ENCODE measurements around the gene MPG.

The MPG gene

GRCh38 chr16:85865-86264, 7.8 kb downstream of the MPG start:
- no peak for FAIRE-seq

- no peak for FAIRE-seq
Measured at GRCh38 chr16:86483-86952, 8.5 kb downstream of the MPG start.

DNA sequence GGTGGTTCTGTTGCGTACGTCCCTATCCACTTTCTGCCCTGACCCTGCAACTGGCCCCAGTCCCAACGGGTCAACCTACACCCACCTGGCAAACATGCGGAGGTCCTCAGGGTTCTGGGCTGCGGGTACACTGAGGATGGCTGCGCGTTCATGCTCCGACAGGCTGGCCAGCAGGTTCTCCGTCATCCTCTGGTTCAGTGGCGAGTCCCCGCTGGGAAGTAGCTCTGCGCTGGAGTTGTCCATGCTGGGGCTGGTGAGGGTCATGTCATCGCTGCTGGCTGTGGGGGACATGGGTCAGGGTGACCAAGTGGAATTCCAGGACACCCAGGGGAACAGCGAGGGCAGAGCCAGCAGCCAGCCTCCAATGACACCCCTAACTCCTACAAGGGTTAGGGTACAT, 10.6 kb downstream of the MPG start:
- FAIRE-seq: no peak

- FAIRE-seq: no peak
Measured at GRCh38 chr16:89391-90302, 11.6 kb downstream of the MPG start.

DNA sequence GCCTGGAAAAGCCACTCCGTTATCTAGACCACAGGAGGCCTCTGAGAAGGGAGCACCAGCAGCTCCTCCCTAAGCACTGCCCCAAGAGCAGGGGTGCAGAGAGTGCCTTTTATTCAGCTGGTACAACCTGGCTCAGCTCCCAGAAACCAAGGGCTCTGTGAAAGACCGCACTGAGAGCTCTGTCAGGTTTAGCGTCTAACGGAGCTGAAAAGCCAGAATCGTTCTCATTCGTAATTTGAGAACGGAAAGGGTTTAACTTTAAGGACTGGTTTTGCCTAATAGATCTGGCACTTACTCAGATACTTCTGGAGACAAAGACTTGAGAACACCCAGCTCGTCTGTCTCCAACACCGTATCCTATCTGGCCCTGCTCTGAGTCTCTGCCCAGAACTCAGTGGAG, 13.5 kb downstream of the MPG start:
- FAIRE-seq: no peak

DNA sequence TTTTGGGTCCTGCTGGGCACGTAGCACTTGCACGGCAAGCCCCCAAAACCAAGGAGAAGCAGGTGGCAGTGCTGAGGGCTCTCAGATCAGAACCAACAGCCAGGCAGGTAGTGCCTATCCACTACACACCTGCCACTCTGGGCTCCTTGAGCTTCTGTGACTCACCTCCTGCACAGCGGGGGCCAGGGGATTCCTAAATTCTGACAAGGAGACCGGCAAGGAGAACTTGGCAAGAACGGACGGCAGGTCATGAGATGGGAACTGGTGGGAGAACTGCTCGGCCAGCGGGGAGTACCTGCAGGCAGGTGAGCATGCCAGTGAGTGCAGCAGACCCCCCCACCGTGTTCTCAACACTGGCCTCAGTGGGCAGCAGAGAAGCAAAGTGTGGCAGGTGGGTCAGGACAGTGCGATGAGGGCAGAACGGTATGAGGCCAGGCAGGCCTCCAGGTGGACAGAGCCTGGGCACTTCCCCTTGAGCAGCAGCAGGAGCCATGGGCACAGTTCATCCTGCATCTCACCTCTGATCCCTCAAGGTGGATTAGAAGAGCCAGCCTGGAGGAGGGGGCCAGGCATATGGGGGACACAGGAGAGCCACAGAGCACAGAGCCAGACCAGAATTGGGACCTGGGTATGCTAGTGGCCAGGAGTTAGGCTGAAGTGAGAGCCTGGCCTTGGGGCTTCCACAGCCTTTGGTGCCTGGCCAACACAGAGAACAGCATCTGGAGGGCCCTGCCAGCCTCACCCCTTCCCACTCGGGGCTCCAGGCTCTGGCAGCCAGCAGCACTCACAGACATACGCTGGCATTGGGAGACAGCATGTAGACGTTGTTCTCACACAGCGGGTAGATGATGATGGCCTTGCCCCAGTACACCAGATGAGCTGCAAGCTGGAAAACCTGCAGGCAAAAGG, 14.7 kb downstream of the MPG start:
- no peak for FAIRE-seq

GRCh38 chr16:94918-95265, 16.9 kb downstream of the MPG start:
- no peak for FAIRE-seq

DNA sequence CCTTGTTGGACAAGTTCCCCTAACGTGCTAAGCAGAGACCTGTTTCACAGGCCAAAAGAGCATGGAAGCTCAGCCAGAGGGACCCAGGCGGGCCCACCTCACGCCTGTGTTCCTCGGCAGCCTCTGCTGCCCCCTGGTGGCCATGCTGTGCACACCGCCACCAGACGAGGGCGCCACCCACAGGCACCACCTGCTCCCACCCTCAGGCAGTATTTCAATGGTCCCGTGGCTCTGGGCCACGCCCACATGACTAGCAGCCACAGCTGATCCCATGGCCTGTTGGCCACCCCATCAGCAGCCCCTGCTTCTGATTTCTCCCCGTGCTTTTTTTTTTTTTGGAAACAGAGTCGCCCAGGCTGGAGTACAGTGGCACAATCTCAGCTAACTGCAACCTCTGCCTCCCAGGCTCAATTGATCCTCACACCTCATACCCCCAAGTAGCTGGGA, 18.9 kb downstream of the MPG start:
- FAIRE-seq: peak; percentile 83

GRCh38 chr16:97822-98221, 19.8 kb downstream of the MPG start:
- no peak for FAIRE-seq

DNA sequence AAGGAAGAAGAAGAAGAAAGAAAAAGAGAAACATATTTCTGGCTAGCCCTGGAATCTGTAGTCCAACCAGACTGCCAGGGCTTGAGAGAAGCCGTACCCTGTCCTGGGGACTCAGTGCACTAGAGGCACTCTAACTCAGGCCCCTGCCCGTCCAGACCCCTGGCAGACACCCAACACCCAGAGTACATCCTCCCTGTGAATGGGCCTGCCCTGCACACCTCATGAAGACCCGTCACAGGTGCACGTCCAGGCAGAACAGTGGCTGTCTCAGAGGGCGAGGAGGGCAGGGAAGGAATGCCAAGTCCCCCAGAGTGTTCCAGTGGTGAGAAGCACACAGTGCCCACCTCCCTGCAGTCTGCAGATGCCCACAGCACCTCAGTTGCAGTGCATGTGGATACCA, 23.0 kb downstream of the MPG start:
- no peak for FAIRE-seq

DNA sequence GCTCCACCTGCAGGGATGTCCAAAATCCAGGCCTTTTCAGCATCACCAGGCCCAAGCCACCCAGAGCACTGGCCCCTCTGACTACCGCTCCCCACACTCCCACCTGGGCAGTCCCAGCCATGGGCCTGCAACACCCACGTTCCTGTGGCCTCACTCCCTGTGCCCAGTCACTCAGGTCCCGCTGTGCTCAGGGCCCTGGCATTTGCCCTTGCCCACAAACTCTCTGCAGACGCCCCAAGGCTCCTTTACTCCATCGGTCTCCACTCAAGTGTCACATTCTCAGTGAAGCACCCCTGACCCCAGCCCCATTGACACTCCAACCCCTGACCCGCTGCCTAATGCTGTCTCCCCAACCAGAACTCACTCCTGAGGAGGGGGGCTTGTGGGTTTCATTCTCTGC, 23.6 kb downstream of the MPG start:
- no peak for FAIRE-seq

DNA sequence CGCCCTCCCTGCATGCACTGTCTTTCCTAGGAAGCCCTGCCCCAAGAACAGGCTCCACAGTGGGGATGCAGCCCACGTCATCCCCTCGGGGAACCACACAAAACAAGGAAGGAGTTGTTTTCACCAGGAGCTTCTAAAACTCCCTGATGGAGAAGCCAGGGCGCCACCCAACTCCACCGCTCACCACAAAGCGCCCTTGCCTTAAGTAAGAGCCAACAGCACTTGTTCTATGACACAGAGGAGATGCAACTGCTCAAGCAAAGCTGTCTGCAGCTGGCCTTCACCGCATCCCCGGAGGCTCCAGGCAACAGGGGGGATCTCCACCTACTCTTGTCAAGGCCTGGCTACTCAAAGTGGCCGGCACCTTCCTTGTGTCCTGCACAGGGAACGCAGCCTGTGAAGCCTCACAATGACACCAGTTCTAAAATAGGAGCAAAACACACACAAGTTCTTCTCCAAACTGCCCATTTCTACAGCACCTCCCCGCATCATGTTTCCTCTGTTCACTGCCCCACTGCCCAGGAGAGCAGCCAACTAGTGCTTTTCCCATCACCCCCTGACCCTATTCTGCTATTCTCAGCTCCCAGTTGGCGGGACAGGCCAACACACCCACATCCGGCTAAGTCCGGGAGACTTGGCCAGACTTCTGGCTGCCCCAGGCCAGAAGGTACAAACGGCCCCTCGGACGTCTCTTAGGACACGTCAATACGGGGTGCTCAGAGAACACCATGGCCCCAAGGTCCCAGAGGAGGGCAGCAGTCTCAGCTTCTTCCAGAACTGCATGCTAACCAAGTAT, 24.2 kb downstream of the MPG start:
- FAIRE-seq: no peak

DNA sequence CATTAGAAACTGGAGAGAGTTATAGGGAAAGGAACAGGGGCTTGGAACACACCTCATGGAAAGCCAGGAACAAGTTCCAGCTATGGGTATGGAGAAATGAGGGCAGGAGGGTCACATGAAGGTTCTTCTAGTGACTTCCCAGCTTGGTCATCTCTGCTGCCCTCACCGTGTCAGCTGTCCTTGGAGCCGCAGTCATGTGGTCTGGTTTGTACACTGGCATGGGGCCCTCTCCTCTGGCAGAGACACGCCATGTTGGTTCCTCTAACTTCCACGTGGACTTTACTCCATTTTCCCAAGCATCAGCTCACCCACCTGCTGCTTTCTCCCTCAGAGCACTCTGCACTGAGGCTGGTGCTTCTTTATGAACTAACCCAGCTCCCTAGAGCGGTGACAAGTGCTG, 26.3 kb downstream of the MPG start:
- no peak for FAIRE-seq

DNA sequence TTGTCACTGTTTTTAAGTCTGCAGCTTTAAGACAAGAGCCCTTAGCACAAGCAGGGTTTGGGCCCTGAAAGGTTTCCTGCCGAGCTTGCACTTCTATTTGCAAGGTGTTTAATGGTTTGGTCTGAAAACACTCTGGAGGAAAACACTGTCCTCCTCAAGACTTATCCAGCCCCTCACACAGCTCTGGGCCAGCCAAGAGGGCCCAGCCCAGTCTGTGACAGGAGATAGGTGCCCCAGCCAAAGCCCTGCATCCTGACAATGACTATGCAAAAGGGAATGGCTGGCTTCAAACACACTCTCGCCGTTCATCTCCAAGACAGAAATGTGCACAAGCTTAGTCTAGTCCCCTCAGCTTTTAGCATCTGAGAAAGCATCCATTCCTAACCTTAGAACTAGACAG, 26.9 kb downstream of the MPG start:
- FAIRE-seq: no peak

DNA sequence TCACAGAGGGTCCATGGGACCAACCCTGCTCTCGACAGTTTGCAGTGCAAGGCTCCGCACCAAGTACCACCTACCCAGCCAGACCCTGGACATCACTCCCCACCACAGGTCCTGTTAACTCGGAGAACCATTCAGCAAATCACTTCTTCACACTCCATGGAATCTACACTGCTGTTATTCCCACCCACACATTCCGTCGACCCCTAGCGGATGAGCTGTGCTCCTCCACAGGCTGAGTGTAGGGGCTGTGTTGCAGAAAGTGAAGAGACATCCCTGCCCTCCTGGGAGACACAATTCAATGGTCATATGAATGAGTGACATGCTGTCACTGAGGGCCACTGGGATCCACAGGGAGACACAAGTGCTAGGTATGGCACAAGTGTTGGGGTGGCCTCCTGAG, 27.5 kb downstream of the MPG start:
- no peak for FAIRE-seq

DNA sequence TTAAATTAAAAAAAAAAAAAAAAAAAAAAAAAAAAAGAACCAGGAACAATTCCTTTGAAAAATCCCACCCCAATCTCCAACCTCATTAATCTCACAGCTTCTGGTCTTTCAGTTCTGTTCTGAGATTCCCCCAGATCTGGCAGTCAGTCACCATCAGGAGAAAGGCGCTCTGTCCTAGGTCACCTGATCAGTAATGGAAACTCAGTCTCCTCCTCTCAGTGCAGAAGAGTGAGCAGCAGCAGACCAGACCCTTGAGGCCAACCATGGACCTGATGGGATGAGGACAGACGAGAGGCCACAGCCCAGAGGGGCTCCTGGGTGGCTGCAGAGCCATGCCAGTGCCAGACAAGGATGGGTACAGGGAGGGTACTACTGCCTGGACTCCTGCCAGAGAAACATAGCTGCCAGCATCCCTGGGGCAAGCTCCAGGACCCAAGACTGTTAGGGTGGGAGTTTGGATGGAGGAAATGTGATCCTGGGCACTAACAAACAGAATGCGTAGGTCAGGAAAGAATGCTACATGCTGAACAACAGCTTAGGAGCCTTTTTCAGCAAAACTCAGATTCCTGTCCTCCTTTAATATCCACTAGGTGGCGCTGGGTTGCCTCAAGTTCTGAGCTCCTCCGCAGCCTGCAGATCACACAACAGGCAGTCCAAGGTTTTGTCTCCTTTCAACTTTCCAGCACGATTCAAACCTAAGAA, 28.7 kb downstream of the MPG start:
- peak; percentile 89 for FAIRE-seq

GRCh38 chr16:112153-112840, 34.3 kb downstream of the MPG start:
- no peak for FAIRE-seq

DNA sequence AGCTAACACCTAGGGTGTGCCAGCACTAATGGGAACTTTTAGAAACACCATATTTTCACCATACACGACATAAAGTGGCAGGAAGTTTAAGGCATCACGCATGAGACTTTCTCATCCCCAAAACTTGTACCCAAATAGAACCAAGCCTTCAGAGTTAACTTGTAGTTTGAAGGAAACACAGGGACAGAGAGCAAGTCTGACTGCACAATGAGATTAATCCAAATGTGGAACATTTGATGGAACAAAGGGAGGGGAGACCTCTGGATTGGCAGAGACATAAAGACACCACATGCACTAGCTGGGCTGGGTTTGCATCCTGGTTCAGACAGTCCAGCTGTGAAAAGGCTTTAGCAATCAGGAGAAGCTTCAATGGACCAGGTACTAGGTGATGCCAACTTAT, 36.3 kb downstream of the MPG start:
- FAIRE-seq: no peak

DNA sequence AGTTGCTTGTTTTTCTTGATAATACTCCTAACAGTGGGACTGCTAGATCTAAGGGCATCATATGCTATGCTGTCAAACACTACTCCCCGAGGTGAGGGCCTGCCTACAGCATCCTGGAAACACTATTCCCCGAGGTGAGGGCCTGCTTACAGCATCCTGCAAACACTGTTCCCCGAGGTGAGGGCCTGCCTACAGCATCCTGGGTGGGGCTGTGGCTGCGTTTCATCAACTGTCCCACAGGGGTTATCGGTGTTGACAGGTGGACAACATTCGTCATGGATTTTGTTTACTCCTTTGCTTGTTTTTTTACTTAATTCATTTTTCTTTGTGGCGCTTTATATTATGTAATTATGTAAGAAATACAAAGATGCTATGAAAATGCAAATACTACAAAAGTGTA, 38.0 kb downstream of the MPG start:
- FAIRE-seq: no peak

DNA sequence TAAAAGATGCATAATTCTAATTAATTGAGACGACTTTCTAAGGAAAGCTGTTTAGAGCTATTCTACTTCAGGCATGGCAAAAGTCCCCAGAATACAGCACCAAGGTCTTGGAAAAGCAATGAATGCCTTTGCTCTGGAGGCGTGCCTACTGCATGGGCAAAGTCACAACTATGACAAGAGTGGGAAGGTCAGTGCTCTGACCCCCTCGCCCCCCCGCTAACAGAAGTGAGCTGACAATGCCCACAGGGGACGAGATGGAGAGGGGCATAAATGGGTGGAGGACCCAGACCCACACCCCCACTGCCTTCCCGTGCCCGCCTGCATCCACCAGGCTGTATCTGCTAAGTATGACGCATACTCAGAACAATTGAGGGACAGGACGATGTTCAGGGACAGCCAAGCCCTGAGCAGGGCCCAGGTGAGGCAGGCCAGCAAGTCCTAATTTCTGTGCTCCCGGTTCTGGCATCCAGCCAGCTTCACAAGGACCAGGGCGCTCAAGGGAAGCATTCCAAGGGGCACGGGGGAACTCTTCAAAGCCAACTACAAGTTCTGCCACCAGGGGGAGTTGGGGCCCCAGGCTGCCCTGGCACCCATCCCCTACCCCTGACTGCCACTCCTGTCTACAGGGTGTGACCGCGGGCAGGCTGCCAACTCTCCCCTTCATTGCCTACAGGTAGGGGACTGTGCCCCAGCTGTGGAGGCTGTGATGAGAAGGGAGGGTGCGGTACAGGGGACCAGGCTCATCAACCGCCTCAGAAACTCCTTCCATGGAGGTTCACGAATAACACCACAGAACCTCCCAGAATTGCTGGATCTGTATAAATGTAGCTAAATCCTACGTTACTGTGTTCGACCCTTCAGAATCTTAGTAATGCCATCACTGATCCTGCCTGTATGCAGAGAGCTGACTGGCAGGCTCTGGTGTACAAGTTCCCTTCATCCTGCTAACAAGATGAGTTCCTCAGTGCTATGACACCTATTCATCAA, 39.6 kb downstream of the MPG start:
- FAIRE-seq: no peak

All from G401.6 (cell line).